Measurements from ENCODE around the gene NEMF.
"Not testable (repeated sequence)": the region's sequence is repeated elsewhere in the genome, so short reads cannot be mapped to it uniquely, and the experiment has no call there.

NEMF gene

GRCh38 chr14:49735669-49736068 is 116.9 kb downstream of the NEMF start:
- not testable (repeated sequence) for DNase-seq

GRCh38 chr14:49733836-49734235 is 118.8 kb downstream of the NEMF start:
- no peak for DNase-seq

GRCh38 chr14:49732896-49733295 is 119.7 kb downstream of the NEMF start:
- DNase-seq, result no peak
